Neural progenitor cell (in vitro differentiated cells): ENCODE measurements around the gene DCP2. TPM values are rescaled to one million over a fixed set of nuclear protein-coding genes. Genes with fewer than 3 reads are reported as not detected.
"Not testable (repeated sequence)": the region's sequence is repeated elsewhere in the genome, so short reads cannot be mapped to it uniquely, and the experiment has no call there.

Source experiments
- DNase-seq: peaks from one replicate; pipeline ENCODE4 v3.0.0-alpha.2; 2016; ENCODE audit warnings: low spot score
- H2AFZ ChIP-seq: fragments of 200-600 bp; sonication (generic); replicated peaks from 2 replicates; pipeline ENCODE4 v1.6.1; 2016; ENCODE audit warnings: antibody characterized with exemption
- H3F3A ChIP-seq: fragments of 200-600 bp; sonication (generic); 2 replicates; pipeline ENCODE4 v1.6.1; 2016; ENCODE audit warnings: antibody characterized with exemption, low read depth
- H3K27ac ChIP-seq: fragments of 200-600 bp; sonication (generic); 2 replicates; pipeline ENCODE4 v1.5.1; 2016; ENCODE audit warnings: mild to moderate bottlenecking
- H3K27me3 ChIP-seq: fragments of 200-600 bp; sonication (generic); 2 replicates; pipeline ENCODE4 v1.6.1; 2016; ENCODE audit warnings: mild to moderate bottlenecking, moderate library complexity
- H3K36me3 ChIP-seq: fragments of 200-600 bp; sonication (generic); 2 replicates; pipeline ENCODE4 v1.5.1; 2016
- H3K4me1 ChIP-seq: fragments of 200-600 bp; sonication (generic); 2 replicates; pipeline ENCODE4 v1.6.1; 2016; ENCODE audit warnings: mixed run types
- H3K4me2 ChIP-seq: fragments of 200-600 bp; sonication (generic); 2 replicates; pipeline ENCODE4 v1.6.1; 2016
- H3K4me3 ChIP-seq: fragments of 200-600 bp; sonication (generic); 2 replicates; pipeline ENCODE4 v1.5.1; 2016
- H3K79me2 ChIP-seq: fragments of 200-600 bp; sonication (generic); 2 replicates; pipeline ENCODE4 v1.6.1; 2016; ENCODE audit warnings: low read depth
- H3K9ac ChIP-seq: fragments of 200-600 bp; sonication (generic); 2 replicates; pipeline ENCODE4 v1.6.1; 2016
- H3K9me3 ChIP-seq: fragments of 200-600 bp; sonication (generic); 2 replicates; pipeline ENCODE4 v1.5.1; 2016; ENCODE audit warnings: low read depth
- H4K20me1 ChIP-seq: fragments of 200-600 bp; sonication (generic); 2 replicates; pipeline ENCODE4 v1.6.1; 2016; ENCODE audit warnings: low read depth
- H3K27ac Mint-ChIP-seq: 3 replicates; pipeline ENCODE4 v1.8.0; 2021; ENCODE audit warnings: mixed read lengths
- H3K27me3 Mint-ChIP-seq: 2 replicates; pipeline ENCODE4 v1.8.0; 2022; ENCODE audit warnings: low read depth, mild to moderate bottlenecking, inconsistent platforms, moderate library complexity, mixed read lengths; ENCODE audit not compliant: insufficient read depth
- H3K36me3 Mint-ChIP-seq: 3 replicates; pipeline ENCODE4 v1.8.0; 2021; ENCODE audit warnings: mixed read lengths
- H3K4me1 Mint-ChIP-seq: 3 replicates; pipeline ENCODE4 v1.8.0; 2021; ENCODE audit warnings: mixed read lengths
- H3K4me3 Mint-ChIP-seq: 3 replicates; pipeline ENCODE4 v1.8.0; 2021; ENCODE audit warnings: mild to moderate bottlenecking, moderate library complexity, mixed read lengths
- H3K9me3 Mint-ChIP-seq: 3 replicates; pipeline ENCODE4 v1.8.0; 2020; ENCODE audit warnings: mixed read lengths
- CTCF ChIP-seq: fragments of 200-600 bp; sonication (generic); IDR thresholded peaks from 2 replicates; pipeline ENCODE4 v1.5.1; 2017; ENCODE audit warnings: antibody characterized with exemption, mild to moderate bottlenecking
- EZH2 ChIP-seq: fragments of 200-600 bp; sonication (generic); IDR thresholded peaks from 2 replicates; pipeline ENCODE4 v1.6.1; 2017; ENCODE audit warnings: antibody characterized with exemption, mild to moderate bottlenecking, moderate library complexity
- EZH2phosphoT487 ChIP-seq: fragments of 200-600 bp; sonication (generic); IDR thresholded peaks from 2 replicates; pipeline ENCODE4 v1.6.1; 2017; ENCODE audit warnings: antibody characterized with exemption
- total RNA-seq: library from RNA; depleted of rRNA; stranded (reverse); fragments of >200 nt; gene quantifications from 2 replicates; pipeline ENCODE4 v1.2.3, GENCODE V29; 2015; ENCODE audit warnings: low replicate concordance

The DCP2 gene
- total RNA-seq, 1 donor from 2014 or later, result 174 TPM

GRCh38 chr5:112960315-112960714 lies 16.3 kb upstream of the DCP2 start:
- Histone ChIP-seq H3K4me2 (no peak overlapping the region), H2AFZ (peak overlapping the region; percentile 69), H4K20me1 (no peaks in the 10 kb centered on the region), H3K79me2 (no peaks in the 10 kb centered on the region), H3K4me3 (no peak overlapping the region), H3K27me3 (no peaks in the 10 kb centered on the region), H3K9me3 (no peaks in the 10 kb centered on the region), H3K36me3 (no peaks in the 10 kb centered on the region), H3K9ac (no peak overlapping the region), H3F3A (no peaks in the 10 kb centered on the region), H3K4me1 (peaks cover 6% of the 10 kb centered on the region), H3K27ac (no peak overlapping the region)
- Mint-ChIP-seq H3K4me1 (peaks cover 25% of the 10 kb centered on the region), H3K9me3 (no peaks in the 10 kb centered on the region), H3K27me3 (peaks cover 5% of the 10 kb centered on the region), H3K27ac (peak overlapping the region; percentile 72), H3K4me3 (no peak overlapping the region), H3K36me3 (no peaks in the 10 kb centered on the region)
- no peak for DNase-seq
- TF ChIP-seq EZH2 (no peak), EZH2phosphoT487 (no peak), CTCF (no peak)

DNA sequence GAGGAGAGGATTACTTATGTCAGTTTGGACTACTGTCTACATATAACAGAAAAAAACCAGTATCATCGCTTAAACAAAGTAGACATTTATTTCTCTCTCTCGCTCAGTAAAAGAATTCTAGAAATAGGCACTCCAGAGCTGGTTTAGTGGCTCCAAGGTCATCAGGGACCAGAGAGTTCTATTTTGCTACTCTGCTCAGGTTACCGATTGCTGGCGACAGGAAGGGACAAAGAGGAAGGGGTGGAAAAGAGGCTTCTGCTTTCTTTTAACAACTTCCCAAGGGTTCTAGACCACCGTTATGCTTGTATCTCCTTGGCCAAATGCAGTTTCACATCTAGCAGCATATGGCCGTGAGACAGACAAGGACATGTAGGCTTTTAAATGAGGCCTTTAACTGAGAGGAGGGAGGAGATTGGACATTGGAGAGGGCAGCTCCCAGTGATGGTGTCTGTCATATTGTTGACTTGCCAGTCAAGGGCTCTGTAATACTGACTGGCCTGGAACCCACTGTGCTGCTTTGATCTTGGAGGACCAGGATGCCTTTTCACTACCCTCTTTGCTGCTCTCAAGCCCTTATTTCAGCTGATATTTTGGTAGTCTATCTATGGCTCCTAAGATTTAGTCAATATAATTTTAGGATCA lies 15.6 kb upstream of the DCP2 start:
- no peak overlapping the region for H3K4me3 Mint-ChIP-seq
- no peak overlapping the region for H3K27ac ChIP-seq
- TF ChIP-seq EZH2 (no peak), CTCF (no peak), EZH2phosphoT487 (no peak)

DNA sequence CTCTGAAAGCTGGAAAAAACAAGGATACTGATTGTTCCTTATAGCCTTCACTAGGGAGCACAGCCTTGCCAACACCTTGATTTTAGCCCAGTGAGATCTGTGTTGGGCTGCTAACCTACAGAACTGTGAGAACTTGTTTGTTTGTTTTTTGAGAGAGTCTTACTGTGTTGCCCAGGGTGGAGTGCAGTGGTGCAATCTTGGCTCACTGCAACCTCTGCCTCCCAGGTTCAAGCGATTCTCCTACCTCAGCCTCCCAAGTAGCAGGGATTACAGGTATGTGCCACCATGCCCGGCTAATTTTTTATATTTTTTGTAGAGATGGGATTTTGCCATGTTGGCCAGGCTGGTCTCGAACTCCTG lies 13.2 kb upstream of the DCP2 start:
- not testable (repeated sequence) for H3K9ac ChIP-seq, H3K27me3 Mint-ChIP-seq, DNase-seq, H3K27ac Mint-ChIP-seq, H3K4me1 ChIP-seq, H2AFZ ChIP-seq, H3K4me3 Mint-ChIP-seq, H3K9me3 ChIP-seq, H3K4me3 ChIP-seq, H3K27ac ChIP-seq, H3K36me3 ChIP-seq, H3K36me3 Mint-ChIP-seq, H3K9me3 Mint-ChIP-seq, H3K27me3 ChIP-seq, H4K20me1 ChIP-seq, H3F3A ChIP-seq, H3K4me2 ChIP-seq, H3K79me2 ChIP-seq
- peaks cover 27% of the 10 kb centered on the region for H3K4me1 Mint-ChIP-seq

More for the DNA sequence above, 15.6 kb upstream of the DCP2 start:
- Mint-ChIP-seq H3K27me3 (peaks cover 5% of the 10 kb centered on the region), H3K27ac (no peak overlapping the region), H3K4me1 (peaks cover 25% of the 10 kb centered on the region), H3K36me3 (no peaks in the 10 kb centered on the region), H3K9me3 (no peaks in the 10 kb centered on the region)
- Histone ChIP-seq H2AFZ (peak overlapping the region; percentile 69), H3K79me2 (no peaks in the 10 kb centered on the region), H3K4me2 (no peak overlapping the region), H3K27me3 (no peaks in the 10 kb centered on the region), H3K9me3 (no peaks in the 10 kb centered on the region), H3K36me3 (no peaks in the 10 kb centered on the region), H3F3A (no peaks in the 10 kb centered on the region), H3K4me1 (peaks cover 6% of the 10 kb centered on the region), H4K20me1 (no peaks in the 10 kb centered on the region), H3K9ac (no peak overlapping the region), H3K4me3 (no peak overlapping the region)
- no peak for DNase-seq

DNA sequence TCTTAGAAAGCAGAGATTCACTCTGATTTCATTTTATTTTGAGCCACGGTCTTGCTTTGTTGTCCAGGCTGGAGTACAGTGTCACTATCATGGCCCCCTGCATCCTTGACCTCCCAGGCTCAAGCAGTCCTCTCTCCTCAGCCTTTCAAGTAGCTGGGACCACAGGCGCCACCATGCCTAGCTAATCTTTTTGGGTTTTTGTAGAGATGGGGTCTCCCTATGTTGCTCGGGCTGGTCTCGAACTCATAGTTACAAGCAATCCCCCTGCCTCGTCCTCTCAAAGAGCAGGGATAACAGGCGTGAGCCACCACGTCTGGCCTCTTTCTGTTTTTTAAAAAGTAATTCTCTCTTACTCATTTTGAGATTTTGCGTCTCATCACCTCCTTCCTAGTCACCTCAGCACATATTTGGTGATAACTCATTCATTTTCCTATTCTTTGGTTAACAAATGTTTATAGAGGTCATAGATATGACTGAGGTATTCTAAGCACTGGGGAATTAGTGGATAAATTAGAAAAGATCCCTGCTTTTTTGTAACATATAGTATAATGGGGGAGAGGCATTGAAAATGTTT lies 10.8 kb upstream of the DCP2 start:
- H3K79me2 ChIP-seq, result no peaks in the 10 kb centered on the region
- H3K27me3 ChIP-seq, result no peaks in the 10 kb centered on the region
- H3K27ac ChIP-seq, result no peak overlapping the region
- H3K27ac Mint-ChIP-seq, result no peak overlapping the region
- H3K4me1 ChIP-seq, result peaks cover 3% of the 10 kb centered on the region
- no peak overlapping the region for H3K4me3 Mint-ChIP-seq
- no peak overlapping the region for H2AFZ ChIP-seq
- no peak overlapping the region for H3K9ac ChIP-seq
- H3K36me3 ChIP-seq, result no peaks in the 10 kb centered on the region
- H3K4me2 ChIP-seq, result no peak overlapping the region
- no peaks in the 10 kb centered on the region for H3K36me3 Mint-ChIP-seq
- no peaks in the 10 kb centered on the region for H3F3A ChIP-seq
- no peak for TF ChIP-seq EZH2phosphoT487
- TF ChIP-seq EZH2, result no peak
- no peak overlapping the region for H3K4me3 ChIP-seq
- H3K4me1 Mint-ChIP-seq, result peaks cover 31% of the 10 kb centered on the region
- H3K9me3 ChIP-seq, result no peaks in the 10 kb centered on the region
- no peak for DNase-seq
- no peaks in the 10 kb centered on the region for H3K9me3 Mint-ChIP-seq
- peaks cover 7% of the 10 kb centered on the region for H3K27me3 Mint-ChIP-seq
- H4K20me1 ChIP-seq, result no peaks in the 10 kb centered on the region
